Measurements from ENCODE around the gene EPHB2. TPM values are rescaled to one million over a fixed set of nuclear protein-coding genes. Genes with fewer than 3 reads are reported as not detected.

Gene EPHB2
- total and polyA plus RNA-seq, 2 donors from 2014 or later: 3.0 to 9.5 TPM

DNA sequence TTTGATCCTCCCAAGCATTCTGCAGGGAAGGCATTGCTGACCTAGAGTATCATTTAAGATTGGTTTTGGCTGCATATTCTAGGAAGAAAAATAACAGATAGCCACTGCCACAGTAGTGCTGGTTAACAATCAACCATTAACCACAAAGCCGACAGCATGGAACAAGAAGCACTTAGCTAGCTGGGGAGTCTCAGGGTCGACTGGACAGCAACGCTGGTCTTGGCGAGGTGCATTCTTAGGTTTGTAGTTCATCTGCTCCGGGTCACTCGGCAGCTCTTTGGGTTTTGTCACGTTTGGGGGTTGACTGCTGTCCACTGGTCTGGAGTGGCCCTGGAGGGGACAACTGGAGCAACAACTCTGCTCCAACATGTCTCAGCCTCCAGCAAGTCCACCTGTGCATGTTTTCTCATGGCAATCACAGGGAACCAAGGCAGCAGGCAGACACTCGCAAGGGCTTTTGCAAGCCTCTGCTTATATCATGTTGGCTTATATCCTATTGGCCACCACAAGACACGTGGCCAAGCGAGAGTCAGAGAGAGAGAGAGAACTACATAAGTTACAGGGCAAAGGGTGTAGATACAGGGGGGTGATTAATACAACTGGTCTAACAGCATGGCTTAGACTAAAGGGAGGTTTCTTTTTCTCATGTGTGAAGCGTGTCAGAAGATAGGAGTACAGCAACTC is 162.5 kb downstream of the EPHB2 start:
- H3K4me3 ChIP-seq (ENCODE audit: low read length in 3 of 3): peak overlapping the region in 1 of 3 donors; percentile 22
- peaks cover 0 to 13% (median 9%) of the 10 kb centered on the region in 3 donors for H3K4me1 ChIP-seq (ENCODE audit: control insufficient read depth in 2 of 3, insufficient read depth in 2 of 3, low read depth in 1 of 3, low read length in 3 of 3)
- peak in 4 of 5 donors; percentile 45 to 76 (median 62) for DNase-seq
- H3K9ac ChIP-seq (ENCODE audit: low read length in 3 of 3): no peak overlapping the region
- no peak for FAIRE-seq
- no peaks in the 10 kb centered on the region for H3K27me3 ChIP-seq (ENCODE audit: control insufficient read depth, insufficient read depth, low read length)
- TF ChIP-seq, protein P1, sequence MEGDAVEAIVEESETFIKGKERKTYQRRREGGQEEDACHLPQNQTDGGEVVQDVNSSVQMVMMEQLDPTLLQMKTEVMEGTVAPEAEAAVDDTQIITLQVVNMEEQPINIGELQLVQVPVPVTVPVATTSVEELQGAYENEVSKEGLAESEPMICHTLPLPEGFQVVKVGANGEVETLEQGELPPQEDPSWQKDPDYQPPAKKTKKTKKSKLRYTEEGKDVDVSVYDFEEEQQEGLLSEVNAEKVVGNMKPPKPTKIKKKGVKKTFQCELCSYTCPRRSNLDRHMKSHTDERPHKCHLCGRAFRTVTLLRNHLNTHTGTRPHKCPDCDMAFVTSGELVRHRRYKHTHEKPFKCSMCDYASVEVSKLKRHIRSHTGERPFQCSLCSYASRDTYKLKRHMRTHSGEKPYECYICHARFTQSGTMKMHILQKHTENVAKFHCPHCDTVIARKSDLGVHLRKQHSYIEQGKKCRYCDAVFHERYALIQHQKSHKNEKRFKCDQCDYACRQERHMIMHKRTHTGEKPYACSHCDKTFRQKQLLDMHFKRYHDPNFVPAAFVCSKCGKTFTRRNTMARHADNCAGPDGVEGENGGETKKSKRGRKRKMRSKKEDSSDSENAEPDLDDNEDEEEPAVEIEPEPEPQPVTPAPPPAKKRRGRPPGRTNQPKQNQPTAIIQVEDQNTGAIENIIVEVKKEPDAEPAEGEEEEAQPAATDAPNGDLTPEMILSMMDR (IDR thresholded peaks at IDR 0.05; ENCODE audit: borderline replicate concordance, extremely low read depth, insufficient read depth): no peak
- intact Hi-C loops (cut with DNase I): no loop called here
- no peaks in the 10 kb centered on the region for H3K36me3 ChIP-seq (ENCODE audit: control insufficient read depth in 2 of 3, insufficient read depth in 3 of 3, low read length in 3 of 3)
- peak overlapping the region in 1 of 2 donors; percentile 38 for H3K27ac ChIP-seq (ENCODE audit: low read depth in 2 of 2, low read length in 2 of 2)
- H3K9me3 ChIP-seq (ENCODE audit: control insufficient read depth in 2 of 3, insufficient read depth in 1 of 3, low read length in 3 of 3): peaks cover 0 to 2% (median 0%) of the 10 kb centered on the region in 3 donors

DNA sequence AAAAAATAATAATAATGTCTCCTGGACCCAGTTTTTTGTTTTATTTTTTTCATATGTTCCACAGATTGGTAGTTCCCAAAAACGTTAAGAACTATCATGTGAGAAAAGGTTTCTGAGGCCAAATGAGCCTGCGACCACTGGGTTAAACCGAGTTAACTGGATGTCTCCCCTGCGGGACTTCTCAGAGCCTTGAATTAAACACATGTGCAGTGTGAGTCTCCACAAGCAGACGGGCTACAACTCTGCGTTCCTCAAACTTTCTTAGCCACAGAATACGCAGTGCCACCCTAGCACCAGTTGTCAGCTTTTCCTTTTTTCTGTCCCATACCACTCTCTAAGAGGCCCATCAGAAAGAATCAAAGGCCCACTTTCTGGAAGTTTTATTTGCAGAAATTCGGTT is 164.1 kb downstream of the EPHB2 start:
- H3K27me3 ChIP-seq (ENCODE audit: control insufficient read depth, insufficient read depth, low read length): no peaks in the 10 kb centered on the region
- TF ChIP-seq, protein P1 (IDR thresholded peaks at IDR 0.05; ENCODE audit: borderline replicate concordance, extremely low read depth, insufficient read depth): no peak
- intact Hi-C loops (cut with DNase I): no loop called here
- H3K27ac ChIP-seq (ENCODE audit: low read depth in 2 of 2, low read length in 2 of 2): no peak overlapping the region
- peaks cover 0 to 2% (median 0%) of the 10 kb centered on the region in 3 donors for H3K9me3 ChIP-seq (ENCODE audit: control insufficient read depth in 2 of 3, insufficient read depth in 1 of 3, low read length in 3 of 3)
- H3K36me3 ChIP-seq (ENCODE audit: control insufficient read depth in 2 of 3, insufficient read depth in 3 of 3, low read length in 3 of 3): no peaks in the 10 kb centered on the region
- no peak for DNase-seq
- H3K4me1 ChIP-seq (ENCODE audit: control insufficient read depth in 2 of 3, insufficient read depth in 2 of 3, low read depth in 1 of 3, low read length in 3 of 3): peaks cover 0 to 13% (median 9%) of the 10 kb centered on the region in 3 donors
- H3K4me3 ChIP-seq (ENCODE audit: low read length in 3 of 3): no peak overlapping the region
- no peak for FAIRE-seq
- no peak overlapping the region for H3K9ac ChIP-seq (ENCODE audit: low read length in 3 of 3)

DNA sequence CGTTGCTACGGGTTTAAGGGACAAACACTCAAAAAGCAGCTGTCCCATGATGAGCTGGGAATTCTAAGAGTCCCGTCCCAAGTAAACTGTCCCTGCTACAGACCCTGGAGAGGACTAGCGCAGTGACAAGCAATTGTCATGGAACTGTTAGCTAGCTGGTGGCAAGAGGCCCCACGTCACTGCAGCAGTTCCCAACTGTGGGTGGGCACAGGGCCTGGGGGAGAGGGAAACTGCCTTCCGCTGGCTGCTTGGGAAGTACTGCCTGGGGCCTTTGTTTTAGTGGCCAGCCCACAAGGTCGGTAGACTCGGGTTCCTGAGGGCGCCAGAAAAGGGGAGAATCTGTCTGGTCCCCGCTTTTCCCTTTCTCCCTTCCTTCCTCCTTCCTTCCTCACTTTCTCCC is 164.6 kb downstream of the EPHB2 start:
- TF ChIP-seq, protein P1 (IDR thresholded peaks at IDR 0.05; ENCODE audit: borderline replicate concordance, extremely low read depth, insufficient read depth): no peak
- peaks cover 0 to 13% (median 7%) of the 10 kb centered on the region in 3 donors for H3K4me1 ChIP-seq (ENCODE audit: control insufficient read depth in 2 of 3, insufficient read depth in 2 of 3, low read depth in 1 of 3, low read length in 3 of 3)
- no peak for FAIRE-seq

More for the DNA sequence above, 164.6 kb downstream of the EPHB2 start:
- Histone ChIP-seq H3K9ac (ENCODE audit: low read length in 3 of 3) (no peak overlapping the region), H3K36me3 (ENCODE audit: control insufficient read depth in 2 of 3, insufficient read depth in 3 of 3, low read length in 3 of 3) (no peaks in the 10 kb centered on the region), H3K27me3 (ENCODE audit: control insufficient read depth, insufficient read depth, low read length) (no peaks in the 10 kb centered on the region), H3K9me3 (ENCODE audit: control insufficient read depth in 2 of 3, insufficient read depth in 1 of 3, low read length in 3 of 3) (peaks cover 0 to 2% (median 0%) of the 10 kb centered on the region in 3 donors), H3K4me3 (ENCODE audit: low read length in 3 of 3) (no peak overlapping the region), H3K27ac (ENCODE audit: low read depth in 2 of 2, low read length in 2 of 2) (no peak overlapping the region)
- intact Hi-C loops (cut with DNase I): no loop called here
- peak in 3 of 5 donors; percentile 19 to 40 (median 29) for DNase-seq

All from kidney (tissue), 14 donors.